Skin epidermis (tissue), 12 donors: ENCODE results near the gene NRP2.

Experiments used
- H3K27ac ChIP-seq, 21 experiments: fragments of 200-600 bp; sonication (generic) in 11 of 21; one replicate each; pipeline ENCODE4 v1.5.0; 2020; ENCODE audit warnings: mild to moderate bottlenecking in 3 of 21, inconsistent platforms in 2 of 21, moderate library complexity in 2 of 21
- H3K4me3 ChIP-seq, 7 experiments: fragments of 200-600 bp; sonication (generic) in 2 of 7; one replicate each; pipeline ENCODE4 v1.5.0; 2020; ENCODE audit warnings: inconsistent platforms in 2 of 7, mild to moderate bottlenecking in 2 of 7, moderate library complexity in 1 of 7

Gene NRP2

GRCh38 chr2:205721057-205721449, 38.8 kb downstream of the NRP2 start:
- Histone ChIP-seq H3K27ac (peak overlapping the region in 1 of 21 experiments; percentile 40), H3K4me3 (no peak overlapping the region)

GRCh38 chr2:205722283-205722918, 40.1 kb downstream of the NRP2 start:
- no peak overlapping the region for H3K4me3 ChIP-seq
- H3K27ac ChIP-seq = no peak overlapping the region

- Histone ChIP-seq H3K27ac (no peak overlapping the region), H3K4me3 (no peak overlapping the region)
Observed at GRCh38 chr2:205723179-205723578, 40.9 kb downstream of the NRP2 start.

GRCh38 chr2:205725059-205725458, 42.8 kb downstream of the NRP2 start:
- Histone ChIP-seq H3K27ac (no peak overlapping the region), H3K4me3 (no peak overlapping the region)

- Histone ChIP-seq H3K4me3 (no peak overlapping the region), H3K27ac (no peak overlapping the region)
Observed at GRCh38 chr2:205726506-205726905, 44.2 kb downstream of the NRP2 start.

GRCh38 chr2:205727174-205727573, 44.9 kb downstream of the NRP2 start:
- no peak overlapping the region for H3K27ac ChIP-seq
- no peak overlapping the region for H3K4me3 ChIP-seq

- H3K27ac ChIP-seq = no peak overlapping the region
- H3K4me3 ChIP-seq = no peak overlapping the region
Observed at GRCh38 chr2:205728366-205728765, 46.1 kb downstream of the NRP2 start.

GRCh38 chr2:205730191-205730590, 47.9 kb downstream of the NRP2 start:
- H3K27ac ChIP-seq = peak overlapping the region in 2 of 21 experiments; percentile 20 to 21
- no peak overlapping the region for H3K4me3 ChIP-seq

- H3K4me3 ChIP-seq = no peak overlapping the region
- peak overlapping the region in 3 of 21 experiments; percentile 20 to 39 (median 20) for H3K27ac ChIP-seq
Observed at GRCh38 chr2:205730701-205731582, 48.6 kb downstream of the NRP2 start.

GRCh38 chr2:205731583-205731981, 49.3 kb downstream of the NRP2 start:
- Histone ChIP-seq H3K4me3 (no peak overlapping the region), H3K27ac (peak overlapping the region in 1 of 21 experiments; percentile 6)

GRCh38 chr2:205732314-205732713, 50.0 kb downstream of the NRP2 start:
- no peak overlapping the region for H3K4me3 ChIP-seq
- H3K27ac ChIP-seq = peak overlapping the region in 1 of 21 experiments; percentile 6

GRCh38 chr2:205733082-205733481, 50.8 kb downstream of the NRP2 start:
- peak overlapping the region in 2 of 21 experiments; percentile 47 to 50 for H3K27ac ChIP-seq

GRCh38 chr2:205733648-205734047, 51.3 kb downstream of the NRP2 start:
- Histone ChIP-seq H3K27ac (peak overlapping the region in 5 of 21 experiments; percentile 21 to 50 (median 43)), H3K4me3 (no peak overlapping the region)

More at GRCh38 chr2:205733082-205733481, 50.8 kb downstream of the NRP2 start:
- H3K4me3 ChIP-seq = no peak overlapping the region

GRCh38 chr2:205734436-205735037, 52.2 kb downstream of the NRP2 start:
- Histone ChIP-seq H3K4me3 (no peak overlapping the region), H3K27ac (peak overlapping the region in 3 of 21 experiments; percentile 17 to 50 (median 24))

GRCh38 chr2:205738117-205738968, 56.0 kb downstream of the NRP2 start:
- no peak overlapping the region for H3K4me3 ChIP-seq
- H3K27ac ChIP-seq = no peak overlapping the region

GRCh38 chr2:205739620-205740019, 57.3 kb downstream of the NRP2 start:
- Histone ChIP-seq H3K4me3 (no peak overlapping the region), H3K27ac (no peak overlapping the region)

GRCh38 chr2:205740381-205740780, 58.1 kb downstream of the NRP2 start:
- H3K27ac ChIP-seq = no peak overlapping the region
- H3K4me3 ChIP-seq = no peak overlapping the region

GRCh38 chr2:205741256-205741978, 59.1 kb downstream of the NRP2 start:
- H3K27ac ChIP-seq = no peak overlapping the region
- H3K4me3 ChIP-seq = no peak overlapping the region

- Histone ChIP-seq H3K27ac (no peak overlapping the region), H3K4me3 (no peak overlapping the region)
Observed at GRCh38 chr2:205743137-205743536, 60.8 kb downstream of the NRP2 start.
